HG03520 (cell line): ENCODE data around the gene CPT1B.
"Not testable (repeated sequence)": the region's sequence is repeated elsewhere in the genome, so short reads cannot be mapped to it uniquely, and the experiment has no call there.

Experiments used
- ATAC-seq: cut with Tn5 transposase; IDR thresholded peaks from one replicate; pipeline ENCODE4 v1.9.1; 2021; ENCODE audit warnings: mild to moderate bottlenecking, moderate library complexity; ENCODE audit not compliant: unreplicated experiment

Gene CPT1B

GRCh38 chr22:50547263-50547985 lies 30.8 kb downstream of the CPT1B start:
- no peak for ATAC-seq

- no peak for ATAC-seq
Measured at GRCh38 chr22:50546326-50547262, 31.6 kb downstream of the CPT1B start.

GRCh38 chr22:50545522-50546325 lies 32.5 kb downstream of the CPT1B start, which contains the start of gene KLHDC7B:
TSS of gene KLHDC7B (plus strand) at chr22:50545899. CDS start at chr22:50546244, 345 bp downstream.
- ATAC-seq, result no peak

- no peak for ATAC-seq
Measured at GRCh38 chr22:50544746-50545253, 33.4 kb downstream of the CPT1B start.

- ATAC-seq, result no peak
Measured at GRCh38 chr22:50544078-50544745, 34.0 kb downstream of the CPT1B start.

- ATAC-seq, result no peak
Measured at GRCh38 chr22:50542416-50542927, 35.8 kb downstream of the CPT1B start.

GRCh38 chr22:50541667-50542026 lies 36.6 kb downstream of the CPT1B start:
- not testable (repeated sequence) for ATAC-seq

- no peak for ATAC-seq
Measured at GRCh38 chr22:50540381-50540780, 37.8 kb downstream of the CPT1B start.

GRCh38 chr22:50537765-50538164 lies 40.5 kb downstream of the CPT1B start:
- ATAC-seq, result no peak

GRCh38 chr22:50536226-50536625 lies 42.0 kb downstream of the CPT1B start:
- ATAC-seq, result no peak

GRCh38 chr22:50535113-50535512 lies 43.1 kb downstream of the CPT1B start:
- ATAC-seq, result no peak

- not testable (repeated sequence) for ATAC-seq
Measured at GRCh38 chr22:50533856-50534711, 44.1 kb downstream of the CPT1B start.

GRCh38 chr22:50532824-50533796 lies 45.1 kb downstream of the CPT1B start:
- no peak for ATAC-seq

- ATAC-seq, result no peak
Measured at GRCh38 chr22:50531962-50532674, 46.1 kb downstream of the CPT1B start.

- no peak for ATAC-seq
Measured at GRCh38 chr22:50531546-50531961, 46.7 kb downstream of the CPT1B start.

- no peak for ATAC-seq
Measured at GRCh38 chr22:50530877-50531545, 47.2 kb downstream of the CPT1B start.

- ATAC-seq, result no peak
Measured at GRCh38 chr22:50530580-50530876, 47.7 kb downstream of the CPT1B start.
